Measurements from ENCODE around the gene FLRT2.

Gene FLRT2

DNA sequence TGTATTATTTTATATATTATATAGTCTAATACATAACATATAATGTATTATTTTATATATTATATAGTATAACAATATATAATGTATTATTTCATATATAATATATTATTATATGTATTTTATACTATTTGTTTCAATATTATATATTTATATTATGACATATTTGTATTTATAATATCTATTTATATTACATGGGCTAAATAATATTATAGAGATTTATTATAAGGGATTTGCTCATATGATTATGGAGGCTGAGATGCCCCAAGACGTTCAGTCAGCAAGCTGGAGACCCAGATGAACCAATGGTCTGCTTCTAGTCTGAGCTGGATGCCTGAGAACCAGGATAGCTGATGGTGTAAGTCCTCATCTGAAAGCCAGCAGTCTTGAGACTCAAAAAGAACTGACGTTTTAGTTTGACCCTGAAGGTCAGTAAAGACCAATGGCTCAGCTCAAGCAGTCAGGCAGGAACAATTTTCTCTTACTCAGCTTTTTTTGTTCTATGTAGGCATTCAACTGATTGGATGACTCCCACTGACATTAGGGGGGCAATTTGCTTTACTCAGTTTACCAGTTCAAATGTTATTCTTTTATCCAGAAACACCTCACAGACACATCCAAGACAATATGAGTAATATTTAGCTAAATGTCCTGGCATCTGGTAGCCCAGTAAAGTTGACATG lies 130.4 kb downstream of the FLRT2 start:
- no peak for DNase-seq (ENCODE audit: low spot score)

DNA sequence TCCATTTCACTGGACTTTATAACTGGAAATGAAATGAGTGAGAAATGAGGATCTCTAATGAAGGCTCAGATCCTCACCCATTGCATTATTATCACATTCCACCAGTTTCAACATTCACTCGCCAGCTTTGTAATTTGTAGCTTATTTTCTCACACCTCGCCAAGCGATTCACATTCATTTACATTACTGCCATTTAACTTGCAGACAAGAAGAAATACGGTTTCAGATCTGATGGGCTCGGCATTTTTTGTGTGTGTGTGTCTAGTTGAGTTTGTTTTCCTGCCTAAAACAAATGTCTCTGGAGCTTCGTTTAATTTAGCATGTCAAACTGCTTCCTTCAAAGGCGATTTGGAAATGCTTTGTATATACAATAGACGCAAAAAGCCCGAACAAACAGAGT lies 132.2 kb downstream of the FLRT2 start:
- DNase-seq (ENCODE audit: low spot score): no peak

GRCh38 chr14:85663256-85663655 lies 133.3 kb downstream of the FLRT2 start:
- no peak for DNase-seq (ENCODE audit: low spot score)

- no peak for DNase-seq (ENCODE audit: low spot score)
These were observed 133.7 kb downstream of the FLRT2 start for GRCh38 chr14:85663667-85664066.

DNA sequence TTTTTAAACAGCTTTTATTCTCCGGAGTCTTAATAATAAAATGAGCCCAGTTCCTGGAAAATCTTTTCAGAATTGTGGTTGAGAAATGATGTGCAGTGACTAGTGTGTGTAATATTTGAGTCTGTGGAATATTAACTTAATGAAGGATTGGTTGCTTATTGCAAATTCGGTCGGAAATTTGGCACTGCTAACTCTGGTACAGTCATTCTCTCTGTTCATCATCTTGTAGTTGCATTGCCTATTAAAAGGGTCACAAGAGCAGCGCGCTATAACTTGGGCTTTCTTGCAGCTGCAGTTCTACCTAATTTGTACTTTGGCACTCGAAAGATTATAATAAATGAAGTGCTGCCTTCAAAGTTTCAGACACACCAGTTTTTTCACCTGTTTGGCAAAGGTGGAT lies 146.0 kb downstream of the FLRT2 start:
- DNase-seq (ENCODE audit: low spot score): no peak

GRCh38 chr14:85686908-85687307 lies 157.0 kb downstream of the FLRT2 start:
- DNase-seq (ENCODE audit: low spot score): no peak

DNA sequence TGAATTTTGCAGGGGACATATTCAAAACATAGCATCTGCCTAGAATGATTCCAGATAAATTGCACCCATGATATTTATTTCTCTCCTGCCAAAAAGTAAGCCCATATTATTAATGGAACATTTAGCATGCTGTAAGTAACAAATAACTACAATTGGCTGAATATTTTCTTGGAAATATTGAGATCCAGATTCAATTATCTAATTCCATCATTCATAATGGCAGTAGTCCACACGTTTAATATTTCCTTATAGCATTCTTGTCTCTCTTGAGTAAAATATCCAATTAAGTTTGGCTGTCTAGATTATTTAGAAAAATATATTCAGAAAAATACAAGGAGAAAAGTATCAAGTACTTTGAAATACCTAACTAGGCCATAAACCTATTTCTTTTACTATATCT lies 157.5 kb downstream of the FLRT2 start:
- DNase-seq (ENCODE audit: low spot score): no peak

GRCh38 chr14:85688006-85688405 lies 158.1 kb downstream of the FLRT2 start:
- no peak for DNase-seq (ENCODE audit: low spot score)

DNA sequence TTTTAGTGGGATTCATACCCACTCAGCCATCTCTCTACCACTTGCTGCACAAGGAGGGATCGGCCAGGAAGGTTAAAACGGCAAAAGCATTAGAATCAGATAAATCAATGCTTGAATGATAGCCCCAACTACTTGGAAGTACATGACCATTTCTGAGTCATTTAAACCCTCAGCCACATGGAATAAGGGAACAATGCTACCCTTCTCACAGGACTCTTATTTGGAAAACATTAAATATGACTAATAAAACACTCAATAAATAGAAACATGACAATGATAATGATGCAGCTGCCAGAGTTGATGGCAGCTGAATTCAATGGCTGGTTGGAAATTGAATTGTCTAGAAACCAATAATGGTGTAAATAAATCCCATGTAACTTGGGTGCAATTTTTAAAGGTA lies 165.4 kb downstream of the FLRT2 start:
- no peak for DNase-seq (ENCODE audit: low spot score)

GRCh38 chr14:85701116-85701515 lies 171.2 kb downstream of the FLRT2 start:
- DNase-seq (ENCODE audit: low spot score): no peak

DNA sequence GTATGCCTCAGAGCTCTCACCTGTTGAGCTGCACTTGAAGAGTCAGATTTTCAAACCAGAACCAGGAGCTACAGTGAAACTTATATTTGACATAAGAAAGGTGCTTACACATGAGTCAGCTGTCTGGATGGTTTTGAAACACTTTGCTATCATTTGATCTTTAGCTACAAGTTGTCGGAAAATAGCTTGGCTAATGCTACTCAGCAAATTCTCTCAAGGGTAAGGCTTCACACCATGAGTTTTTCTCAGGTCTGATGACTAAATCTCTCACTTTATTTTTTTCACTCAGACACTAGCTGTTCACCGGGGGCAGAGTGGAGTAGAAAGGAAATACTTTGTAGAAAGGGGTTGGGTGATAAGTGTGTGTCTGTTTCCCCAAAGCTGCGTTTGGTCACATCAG lies 171.8 kb downstream of the FLRT2 start:
- no peak for DNase-seq (ENCODE audit: low spot score)

DNA sequence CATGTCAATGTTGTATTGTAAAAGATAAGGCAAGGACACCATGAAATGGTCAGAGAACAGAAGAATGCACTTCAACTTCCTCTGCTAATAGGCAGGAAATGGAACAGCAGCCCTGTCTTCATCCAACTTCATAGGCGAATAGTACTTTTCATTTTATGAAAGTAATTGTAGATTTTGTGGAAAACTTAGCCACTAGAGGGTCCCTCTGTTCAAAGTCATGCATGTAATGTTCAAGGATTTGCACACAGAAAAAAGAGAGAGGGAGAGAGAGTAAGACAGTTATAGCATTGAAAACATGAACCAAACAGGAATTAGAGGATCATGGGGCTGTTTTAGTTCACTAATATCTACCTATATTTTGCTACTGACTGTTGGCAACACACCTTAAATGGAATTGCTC lies 172.2 kb downstream of the FLRT2 start:
- DNase-seq (ENCODE audit: low spot score): no peak

DNA sequence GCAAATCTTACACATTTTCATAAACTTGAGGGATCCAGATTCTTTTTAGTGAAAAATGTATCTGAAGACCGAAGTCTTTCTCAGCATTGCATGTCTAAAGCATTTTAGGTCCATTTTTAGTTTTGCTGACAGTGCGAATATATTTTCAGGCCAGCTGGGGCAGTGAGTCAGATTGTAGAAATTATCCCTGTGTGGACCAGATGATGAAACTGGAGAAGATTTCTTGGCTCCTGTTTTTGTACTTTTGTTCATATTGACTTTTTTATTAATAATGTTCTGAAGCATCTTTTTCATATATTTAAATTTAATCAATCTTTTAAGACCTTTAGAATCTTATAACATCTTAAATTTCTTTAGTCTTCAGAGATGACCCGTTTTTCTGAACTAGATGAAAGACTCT lies 173.1 kb downstream of the FLRT2 start:
- DNase-seq (ENCODE audit: low spot score): no peak

Measured in putamen (tissue), 1 donor.